Caco-2 (cell line): Measurements from ENCODE around the gene CADPS. TPM values are rescaled to one million over a fixed set of nuclear protein-coding genes. Genes with fewer than 3 reads are reported as not detected.
A peak's percentile ranks its signal among the peaks of the same experiment; 100 is the strongest.

ENCODE experiments used
- BruUV-seq: library from RNA; stranded (reverse); fragments of 400-500 nt; replicated peaks from 2 replicates; lab custom pipeline; 2021; lab: Mats Ljungman, UMichigan
- CTCF ChIA-PET: fragments of 300-600 bp; sonication (Branson Sonifier 250); formaldehyde crosslinking; loops from one replicate; lab custom pipeline; 2022; ENCODE audit warnings: antibody characterized with exemption; lab: Charles Lee
- POLR2A ChIA-PET: fragments of 300-600 bp; sonication (Branson Sonifier 250); formaldehyde crosslinking; loops from one replicate; lab custom pipeline; 2022; ENCODE audit warnings: antibody characterized with exemption; lab: Charles Lee
- DNase-seq, 2 experiments: peaks; one replicate each; pipeline versions ENCODE4 v3.0.0 to v3.0.0-alpha.2; 2020 to 2022
- H3K27me3 ChIP-seq: replicated peaks from 2 replicates; pipeline ENCODE4 v1.6.0; 2011; ENCODE audit warnings: low read length; ENCODE audit not compliant: control insufficient read depth, insufficient read depth
- H3K36me3 ChIP-seq: 2 replicates; pipeline ENCODE4 v1.5.1; 2011; ENCODE audit warnings: low read length; ENCODE audit not compliant: control insufficient read depth, insufficient read depth
- H3K4me1 ChIP-seq: fragments of 250-450 bp; sonication (Bioruptor Pico); 2 replicates; pipeline ENCODE4 v1.5.1; 2020; ENCODE audit warnings: mild to moderate bottlenecking
- H3K4me3 ChIP-seq: 2 replicates; pipeline ENCODE4 v1.5.1; 2011; ENCODE audit warnings: low read depth, mild to moderate bottlenecking, control low read depth, low read length
- H3K9me3 ChIP-seq: fragments of 250-450 bp; sonication (Bioruptor Pico); 2 replicates; pipeline ENCODE4 v1.5.1; 2020; ENCODE audit warnings: mild to moderate bottlenecking, moderate library complexity
- H3K27ac Mint-ChIP-seq: one replicate; pipeline ENCODE4 v1.8.0; 2022; ENCODE audit warnings: mixed read lengths; ENCODE audit not compliant: unreplicated experiment
- H3K27me3 Mint-ChIP-seq: one replicate; pipeline ENCODE4 v1.8.0; 2022; ENCODE audit warnings: mixed read lengths; ENCODE audit not compliant: insufficient read depth, unreplicated experiment
- H3K36me3 Mint-ChIP-seq: one replicate; pipeline ENCODE4 v1.8.0; 2022; ENCODE audit warnings: mild to moderate bottlenecking, mixed read lengths; ENCODE audit not compliant: insufficient read depth, unreplicated experiment
- H3K4me1 Mint-ChIP-seq: one replicate; pipeline ENCODE4 v1.8.0; 2022; ENCODE audit warnings: low read depth, mixed read lengths; ENCODE audit not compliant: unreplicated experiment
- H3K4me3 Mint-ChIP-seq: one replicate; pipeline ENCODE4 v1.8.0; 2022; ENCODE audit warnings: mild to moderate bottlenecking, moderate library complexity, mixed read lengths; ENCODE audit not compliant: unreplicated experiment
- H3K9me3 Mint-ChIP-seq: one replicate; pipeline ENCODE4 v1.8.0; 2022; ENCODE audit warnings: mixed read lengths; ENCODE audit not compliant: unreplicated experiment
- CTCF ChIP-seq, 2 experiments: fragments of 200-600 bp in 1 of 2; IDR thresholded peaks; 1 replicate in 1 of 2; 2 replicates in 1 of 2; pipeline versions ENCODE4 v1.5.1 to v1.8.0; 2011 to 2022; ENCODE audit warnings: antibody characterized with exemption in 1 of 2, control low read depth in 1 of 2, inconsistent platforms in 1 of 2, low read depth in 1 of 2, low read length in 1 of 2, mild to moderate bottlenecking in 1 of 2, moderate library complexity in 1 of 2; ENCODE audit not compliant: insufficient read depth in 1 of 2, severe bottlenecking in 1 of 2, unreplicated experiment in 1 of 2
- intact Hi-C: fragments of 100-400 bp; cut with micrococcal nuclease; formaldehyde crosslinking; loops from one replicate; pipeline ENCODE4 v1.10.0; 2022; ENCODE audit not compliant: unreplicated experiment
- total RNA-seq: library from RNA; stranded (reverse); gene quantifications from 2 replicates; pipeline ENCODE4 v1.2.3, GENCODE V29; 2022

CADPS gene
- total RNA-seq, 1 experiment from 2014 or later, result not detected

- BruUV-seq, result no TSS peak
- DNase-seq, result no peak
- Mint-ChIP-seq H3K27me3 (peaks cover 3% of the 10 kb centered on the region), H3K4me1 (no peaks in the 10 kb centered on the region), H3K4me3 (no peak overlapping the region), H3K9me3 (no peaks in the 10 kb centered on the region), H3K27ac (no peak overlapping the region), H3K36me3 (no peaks in the 10 kb centered on the region)
- no peaks in the 10 kb centered on the region for H3K27me3 ChIP-seq
- H3K9me3 ChIP-seq, result no peaks in the 10 kb centered on the region
- no peaks in the 10 kb centered on the region for H3K4me1 ChIP-seq
- intact Hi-C loops, result no loop called here
- CTCF ChIA-PET, result no interaction called here
- H3K4me3 ChIP-seq, result no peak overlapping the region
- no peak for TF ChIP-seq CTCF (IDR thresholded peaks at IDR 0.05; ENCODE audit: insufficient read depth in 1 of 2, low read depth in 1 of 2, low read length in 1 of 2, severe bottlenecking in 1 of 2, unreplicated experiment in 1 of 2)
- H3K36me3 ChIP-seq, result no peaks in the 10 kb centered on the region
- POLR2A ChIA-PET, result no interaction called here
Observed at GRCh38 chr3:62531981-62532380, 343.2 kb downstream of the CADPS start.

- intact Hi-C loops, result no loop called here
- no peaks in the 10 kb centered on the region for H3K4me1 ChIP-seq
- POLR2A ChIA-PET, result no interaction called here
- no peaks in the 10 kb centered on the region for H3K27me3 ChIP-seq
- no peak for TF ChIP-seq CTCF (IDR thresholded peaks at IDR 0.05; ENCODE audit: insufficient read depth in 1 of 2, low read depth in 1 of 2, low read length in 1 of 2, severe bottlenecking in 1 of 2, unreplicated experiment in 1 of 2)
- no peak overlapping the region for H3K4me3 Mint-ChIP-seq
- no peaks in the 10 kb centered on the region for H3K36me3 Mint-ChIP-seq
- H3K9me3 ChIP-seq, result no peaks in the 10 kb centered on the region
- CTCF ChIA-PET, result no interaction called here
- no peaks in the 10 kb centered on the region for H3K36me3 ChIP-seq
- no TSS peak for BruUV-seq
- no peak overlapping the region for H3K27ac Mint-ChIP-seq
- DNase-seq, result no peak
- H3K4me3 ChIP-seq, result no peak overlapping the region
- H3K9me3 Mint-ChIP-seq, result no peaks in the 10 kb centered on the region
- H3K27me3 Mint-ChIP-seq, result peaks cover 3% of the 10 kb centered on the region
- no peaks in the 10 kb centered on the region for H3K4me1 Mint-ChIP-seq
Observed at GRCh38 chr3:62531493-62531892, 343.7 kb downstream of the CADPS start.

GRCh38 chr3:62529230-62529629 lies 346.0 kb downstream of the CADPS start:
- CTCF ChIA-PET, result no interaction called here
- DNase-seq, result peak; percentile 49 to 57
- Mint-ChIP-seq H3K9me3 (no peaks in the 10 kb centered on the region), H3K36me3 (no peaks in the 10 kb centered on the region), H3K4me1 (no peaks in the 10 kb centered on the region), H3K27ac (no peak overlapping the region), H3K4me3 (no peak overlapping the region), H3K27me3 (peaks cover 3% of the 10 kb centered on the region)
- no peak overlapping the region for H3K4me3 ChIP-seq
- BruUV-seq, result no TSS peak
- H3K4me1 ChIP-seq, result no peaks in the 10 kb centered on the region
- H3K27me3 ChIP-seq, result no peaks in the 10 kb centered on the region
- H3K9me3 ChIP-seq, result no peaks in the 10 kb centered on the region
- H3K36me3 ChIP-seq, result no peaks in the 10 kb centered on the region
- no peak for TF ChIP-seq CTCF (IDR thresholded peaks at IDR 0.05; ENCODE audit: insufficient read depth in 1 of 2, low read depth in 1 of 2, low read length in 1 of 2, severe bottlenecking in 1 of 2, unreplicated experiment in 1 of 2)
- intact Hi-C loops, result no loop called here
- POLR2A ChIA-PET, result no interaction called here
